Suppressor macrophage treated with lipopolysaccharide for 1 hour (primary cell): ENCODE measurements around the gene C9orf50.
"Not testable (repeated sequence)": the region's sequence is repeated elsewhere in the genome, so short reads cannot be mapped to it uniquely, and the experiment has no call there.

Source experiments
- DNase-seq, 3 donors: peaks; one replicate each; pipeline ENCODE4 v3.0.0-alpha.2; 2020 to 2022

The C9orf50 gene

GRCh38 chr9:129610473-129611306 is 10.2 kb downstream of the C9orf50 start:
- peak; percentile 70 to 87 (median 81) for DNase-seq

GRCh38 chr9:129610213-129610472 is 10.8 kb downstream of the C9orf50 start:
- DNase-seq: no peak

GRCh38 chr9:129609486-129610212 is 11.3 kb downstream of the C9orf50 start:
- no peak for DNase-seq

- no peak for DNase-seq
Measured at GRCh38 chr9:129608561-129609481, 12.1 kb downstream of the C9orf50 start.

- no peak for DNase-seq
Measured at GRCh38 chr9:129607027-129607387, 13.9 kb downstream of the C9orf50 start.

GRCh38 chr9:129606161-129607026 is 14.5 kb downstream of the C9orf50 start:
- DNase-seq: no peak

GRCh38 chr9:129604766-129605163 is 16.1 kb downstream of the C9orf50 start:
- no peak for DNase-seq

- no peak for DNase-seq
Measured at GRCh38 chr9:129604056-129604765, 16.7 kb downstream of the C9orf50 start.

- no peak for DNase-seq
Measured at GRCh38 chr9:129602598-129603415, 18.1 kb downstream of the C9orf50 start.

GRCh38 chr9:129601082-129601674 is 19.7 kb downstream of the C9orf50 start:
- DNase-seq: no peak

GRCh38 chr9:129598089-129598596 is 22.8 kb downstream of the C9orf50 start:
- no peak for DNase-seq

- DNase-seq: peak; percentile 68 to 88 (median 74)
Measured at GRCh38 chr9:129597355-129598088, 23.4 kb downstream of the C9orf50 start.

- no peak for DNase-seq
Measured at GRCh38 chr9:129596541-129597331, 24.2 kb downstream of the C9orf50 start.

- peak; percentile 82 to 86 (median 83) for DNase-seq
Measured at GRCh38 chr9:129595903-129596540, 24.9 kb downstream of the C9orf50 start.

- DNase-seq: peak; percentile 55 to 75 (median 63)
Measured at GRCh38 chr9:129595311-129595741, 25.6 kb downstream of the C9orf50 start.

- no peak for DNase-seq
Measured at GRCh38 chr9:129594632-129595031, 26.3 kb downstream of the C9orf50 start.

GRCh38 chr9:129592790-129593189 is 28.1 kb downstream of the C9orf50 start:
- not testable (repeated sequence) for DNase-seq

GRCh38 chr9:129591916-129592315 is 29.0 kb downstream of the C9orf50 start:
- no peak for DNase-seq
